GM12865 (cell line): Measurements from ENCODE around the gene ZNF865.

Experiments used
- DNase-seq: peaks from one replicate; pipeline ENCODE4 v3.0.0; 2010; ENCODE audit warnings: low read depth
- H3K4me3 ChIP-seq: 2 replicates; pipeline ENCODE4 v1.5.1; 2011; ENCODE audit warnings: mild to moderate bottlenecking, low read depth, low read length, control low read depth
- CTCF ChIP-seq: IDR thresholded peaks from 2 replicates; pipeline ENCODE4 v1.5.1; 2011; ENCODE audit warnings: low read length, control low read depth, low read depth, inconsistent platforms; ENCODE audit not compliant: insufficient read depth; ENCODE audit errors: missing control alignments

ZNF865 gene

GRCh38 chr19:55602104-55603001 lies 3.1 kb upstream of the ZNF865 start:
- TF ChIP-seq CTCF, result no peak
- DNase-seq, result no peak
- H3K4me3 ChIP-seq, result no peak overlapping the region

GRCh38 chr19:55603115-55603514 lies 2.3 kb upstream of the ZNF865 start:
- DNase-seq, result no peak
- H3K4me3 ChIP-seq, result no peak overlapping the region
- TF ChIP-seq CTCF, result no peak

GRCh38 chr19:55603581-55604292 lies 1.7 kb upstream of the ZNF865 start:
- DNase-seq, result no peak
- TF ChIP-seq CTCF, result no peak
- H3K4me3 ChIP-seq, result no peak overlapping the region; the same call in 1 of the 2 replicates

- peak overlapping the region; percentile 90 for H3K4me3 ChIP-seq
- DNase-seq, result peak; percentile 99
- no peak for TF ChIP-seq CTCF
Observed at GRCh38 chr19:55605207-55605636, 225 bp upstream of the ZNF865 start.

GRCh38 chr19:55606471-55606787 lies 982 bp downstream of the ZNF865 start:
- no peak for TF ChIP-seq CTCF
- peak overlapping the region; percentile 90 for H3K4me3 ChIP-seq
- DNase-seq, result no peak

- no peak for TF ChIP-seq CTCF
- DNase-seq, result no peak
- H3K4me3 ChIP-seq, result peak overlapping the region; percentile 90
Observed at GRCh38 chr19:55606817-55607216, 1.4 kb downstream of the ZNF865 start.
